ENCODE measurements around the gene CYB5D1. TPM values are rescaled to one million over a fixed set of nuclear protein-coding genes. Genes with fewer than 3 reads are reported as not detected.

Gene CYB5D1
- polyA plus RNA-seq, 1 donor from 2014 or later: 30.4 TPM

GRCh38 chr17:7836596-7837407, 21.0 kb upstream of the CYB5D1 start:
- H3K27ac ChIP-seq (ENCODE audit: low read length): peak overlapping the region; percentile 96
- TF ChIP-seq RAD21 (conservative IDR thresholded peaks at IDR 0.05) (no peak), REST (IDR thresholded peaks at IDR 0.05; ENCODE audit: borderline replicate concordance) (peak; percentile 76), POLR2AphosphoS5 (IDR thresholded peaks at IDR 0.05) (peak; percentile 67), MXI1 (conservative IDR thresholded peaks at IDR 0.05; ENCODE audit: poor library complexity, severe bottlenecking) (peak; percentile 70), EP300 (conservative IDR thresholded peaks at IDR 0.05; ENCODE audit: poor library complexity, severe bottlenecking) (peak; percentile 88), SMC3 (conservative IDR thresholded peaks at IDR 0.05; ENCODE audit: poor library complexity) (no peak), TAF1 (IDR thresholded peaks at IDR 0.05; ENCODE audit: low read depth) (peak; percentile 57)
- no peaks in the 10 kb centered on the region for H3K36me3 ChIP-seq (ENCODE audit: insufficient read depth, low read length)
- H3K9ac ChIP-seq (ENCODE audit: low read length): peak overlapping the region; percentile 98
- H3F3A ChIP-seq (ENCODE audit: insufficient read depth, low read length, poor library complexity, severe bottlenecking): peaks cover 15% of the 10 kb centered on the region
- H3K9me2 ChIP-seq (ENCODE audit: insufficient read depth, low read length): no peaks in the 10 kb centered on the region
- H3K9me3 ChIP-seq (ENCODE audit: low read length): no peaks in the 10 kb centered on the region
- no peak overlapping the region for H2AFZ ChIP-seq (ENCODE audit: low read depth, low read length)
- H3K4me3 ChIP-seq (ENCODE audit: low read length): peak overlapping the region; percentile 82
- peaks cover 41% of the 10 kb centered on the region for H3K79me2 ChIP-seq (replicated peaks; ENCODE audit: insufficient read depth, low read length)
- peaks cover 5% of the 10 kb centered on the region for H4K20me1 ChIP-seq (ENCODE audit: insufficient read depth)
- H3K4me2 ChIP-seq (ENCODE audit: low read length): peak overlapping the region; percentile 100
- H3K27me3 ChIP-seq (ENCODE audit: insufficient read depth, low read depth, low read length): no peaks in the 10 kb centered on the region

- Histone ChIP-seq H4K20me1 (ENCODE audit: insufficient read depth) (peaks cover 9% of the 10 kb centered on the region), H3K9me2 (ENCODE audit: insufficient read depth, low read length) (no peaks in the 10 kb centered on the region), H3K27ac (ENCODE audit: low read length) (peak overlapping the region; percentile 96), H3K36me3 (ENCODE audit: insufficient read depth, low read length) (no peaks in the 10 kb centered on the region), H2AFZ (ENCODE audit: low read depth, low read length) (no peak overlapping the region), H3K9me3 (ENCODE audit: low read length) (no peaks in the 10 kb centered on the region), H3K4me2 (ENCODE audit: low read length) (peak overlapping the region; percentile 100), H3K27me3 (ENCODE audit: insufficient read depth, low read depth, low read length) (no peaks in the 10 kb centered on the region), H3F3A (ENCODE audit: insufficient read depth, low read length, poor library complexity, severe bottlenecking) (peaks cover 15% of the 10 kb centered on the region), H3K79me2 (replicated peaks; ENCODE audit: insufficient read depth, low read length) (peaks cover 45% of the 10 kb centered on the region), H3K9ac (ENCODE audit: low read length) (peak overlapping the region; percentile 98), H3K4me3 (ENCODE audit: low read length) (peak overlapping the region; percentile 82)
- TF ChIP-seq EP300 (conservative IDR thresholded peaks at IDR 0.05; ENCODE audit: poor library complexity, severe bottlenecking): no peak
- no peak for TF ChIP-seq REST (IDR thresholded peaks at IDR 0.05; ENCODE audit: borderline replicate concordance)
- no peak for TF ChIP-seq TAF1 (IDR thresholded peaks at IDR 0.05; ENCODE audit: low read depth)
- TF ChIP-seq RAD21 (conservative IDR thresholded peaks at IDR 0.05): no peak
- no peak for TF ChIP-seq CTCF (IDR thresholded peaks at IDR 0.05; ENCODE audit: poor library complexity, severe bottlenecking)
- no peak for TF ChIP-seq POLR2AphosphoS5 (IDR thresholded peaks at IDR 0.05)
- no peak for TF ChIP-seq EZH2 (IDR thresholded peaks at IDR 0.05; ENCODE audit: borderline replicate concordance, insufficient read depth, low read length, poor library complexity, severe bottlenecking)
- no peak for TF ChIP-seq SMC3 (conservative IDR thresholded peaks at IDR 0.05; ENCODE audit: poor library complexity)
- TF ChIP-seq MXI1 (conservative IDR thresholded peaks at IDR 0.05; ENCODE audit: poor library complexity, severe bottlenecking): no peak
These were observed 20.3 kb upstream of the CYB5D1 start for GRCh38 chr17:7837408-7838088.

Data from neural cell (in vitro differentiated cells).